GM12875 (cell line): ENCODE data around the gene NFIX.

Experiments used
- H3K4me3 ChIP-seq: one replicate; pipeline ENCODE4 v1.5.1; 2011; ENCODE audit warnings: low read depth, low read length, control low read depth
- TF ChIP-seq, protein P1 (sequence below): IDR thresholded peaks from 2 replicates; pipeline ENCODE4 v1.5.1; 2011; ENCODE audit warnings: low read depth, mild to moderate bottlenecking, control low read depth, inconsistent platforms, low read length, moderate library complexity, borderline replicate concordance; ENCODE audit not compliant: insufficient read depth

The NFIX gene

DNA sequence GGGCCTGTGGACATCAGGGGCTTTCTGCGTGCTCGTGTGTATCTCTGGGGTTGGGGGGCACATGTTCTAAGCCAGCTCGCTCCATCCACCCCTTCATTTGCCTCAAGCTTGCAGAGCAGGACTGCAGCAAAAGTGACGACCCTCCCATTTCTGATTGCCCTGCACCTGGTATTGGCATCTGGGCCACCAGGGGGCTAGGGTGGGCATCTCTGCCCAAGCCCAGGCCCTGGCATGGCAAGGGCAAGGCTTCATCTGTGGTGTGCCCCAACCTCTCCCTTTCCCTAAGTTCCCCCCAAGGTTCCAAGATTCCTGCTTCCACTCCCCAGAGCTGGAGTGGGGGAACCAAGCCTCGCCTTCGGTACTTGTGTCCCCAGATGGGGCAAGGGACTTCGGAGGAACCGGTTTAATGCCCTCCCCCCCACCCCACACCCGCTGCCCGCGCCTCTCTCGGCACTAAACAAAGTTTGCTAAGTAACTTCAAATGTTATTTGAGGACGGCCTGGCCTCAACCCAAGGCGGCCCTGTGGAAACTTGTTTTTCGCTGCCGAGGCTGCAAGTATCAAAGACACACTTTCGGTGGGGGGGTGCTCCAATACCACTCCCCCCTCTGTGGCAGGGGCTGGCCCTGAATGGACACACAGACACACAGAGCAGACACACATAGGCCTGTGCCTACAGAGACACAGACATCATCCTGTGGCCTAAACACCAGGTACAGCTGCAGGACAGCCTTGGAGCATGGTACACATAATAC, 12.2 kb downstream of the NFIX start:
- no peak overlapping the region for H3K4me3 ChIP-seq

DNA sequence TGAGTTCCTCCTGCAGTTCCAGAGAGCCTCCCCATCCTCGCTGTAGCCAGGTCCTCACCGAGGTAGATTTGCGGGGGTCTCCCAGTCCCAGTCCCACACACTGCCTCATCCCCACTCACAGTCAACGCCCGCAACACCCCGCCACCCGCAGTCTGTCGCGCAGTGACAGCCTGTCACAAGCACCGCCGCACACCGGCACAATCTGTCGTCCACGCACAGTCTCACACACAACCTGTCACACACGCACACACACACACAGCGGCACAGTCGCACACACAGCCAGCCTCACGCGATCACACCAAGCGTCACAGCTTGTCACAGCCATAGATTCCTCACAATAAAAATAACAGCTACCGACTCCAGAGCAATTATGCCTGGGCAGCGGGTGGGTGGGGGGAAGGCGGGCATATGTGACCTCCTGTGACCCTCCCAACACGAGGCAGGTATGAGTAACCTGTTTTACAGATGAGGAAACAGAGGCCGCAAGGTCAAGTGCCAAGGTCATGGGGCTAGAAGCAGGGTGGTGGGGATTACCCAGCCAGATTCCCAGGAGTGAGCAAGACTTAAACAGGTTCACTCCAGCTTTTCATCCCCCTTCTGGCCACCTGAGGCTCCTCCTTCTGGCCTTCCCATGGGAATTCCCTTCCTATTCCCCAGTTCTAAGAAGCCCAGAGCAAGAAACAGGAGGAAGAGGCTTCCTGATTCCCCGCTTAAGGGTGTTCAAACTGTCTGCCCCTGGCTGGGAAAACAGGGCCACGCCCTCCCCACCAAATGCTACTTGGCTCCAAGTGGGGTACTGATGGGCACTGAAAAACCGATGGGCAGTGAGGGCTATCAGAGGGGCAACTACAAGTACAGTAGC, 13.9 kb downstream of the NFIX start:
- H3K4me3 ChIP-seq = no peak overlapping the region
- TF ChIP-seq, protein P1, sequence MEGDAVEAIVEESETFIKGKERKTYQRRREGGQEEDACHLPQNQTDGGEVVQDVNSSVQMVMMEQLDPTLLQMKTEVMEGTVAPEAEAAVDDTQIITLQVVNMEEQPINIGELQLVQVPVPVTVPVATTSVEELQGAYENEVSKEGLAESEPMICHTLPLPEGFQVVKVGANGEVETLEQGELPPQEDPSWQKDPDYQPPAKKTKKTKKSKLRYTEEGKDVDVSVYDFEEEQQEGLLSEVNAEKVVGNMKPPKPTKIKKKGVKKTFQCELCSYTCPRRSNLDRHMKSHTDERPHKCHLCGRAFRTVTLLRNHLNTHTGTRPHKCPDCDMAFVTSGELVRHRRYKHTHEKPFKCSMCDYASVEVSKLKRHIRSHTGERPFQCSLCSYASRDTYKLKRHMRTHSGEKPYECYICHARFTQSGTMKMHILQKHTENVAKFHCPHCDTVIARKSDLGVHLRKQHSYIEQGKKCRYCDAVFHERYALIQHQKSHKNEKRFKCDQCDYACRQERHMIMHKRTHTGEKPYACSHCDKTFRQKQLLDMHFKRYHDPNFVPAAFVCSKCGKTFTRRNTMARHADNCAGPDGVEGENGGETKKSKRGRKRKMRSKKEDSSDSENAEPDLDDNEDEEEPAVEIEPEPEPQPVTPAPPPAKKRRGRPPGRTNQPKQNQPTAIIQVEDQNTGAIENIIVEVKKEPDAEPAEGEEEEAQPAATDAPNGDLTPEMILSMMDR = no peak

More for the DNA sequence above, 12.2 kb downstream of the NFIX start:
- TF ChIP-seq, protein P1 = no peak

DNA sequence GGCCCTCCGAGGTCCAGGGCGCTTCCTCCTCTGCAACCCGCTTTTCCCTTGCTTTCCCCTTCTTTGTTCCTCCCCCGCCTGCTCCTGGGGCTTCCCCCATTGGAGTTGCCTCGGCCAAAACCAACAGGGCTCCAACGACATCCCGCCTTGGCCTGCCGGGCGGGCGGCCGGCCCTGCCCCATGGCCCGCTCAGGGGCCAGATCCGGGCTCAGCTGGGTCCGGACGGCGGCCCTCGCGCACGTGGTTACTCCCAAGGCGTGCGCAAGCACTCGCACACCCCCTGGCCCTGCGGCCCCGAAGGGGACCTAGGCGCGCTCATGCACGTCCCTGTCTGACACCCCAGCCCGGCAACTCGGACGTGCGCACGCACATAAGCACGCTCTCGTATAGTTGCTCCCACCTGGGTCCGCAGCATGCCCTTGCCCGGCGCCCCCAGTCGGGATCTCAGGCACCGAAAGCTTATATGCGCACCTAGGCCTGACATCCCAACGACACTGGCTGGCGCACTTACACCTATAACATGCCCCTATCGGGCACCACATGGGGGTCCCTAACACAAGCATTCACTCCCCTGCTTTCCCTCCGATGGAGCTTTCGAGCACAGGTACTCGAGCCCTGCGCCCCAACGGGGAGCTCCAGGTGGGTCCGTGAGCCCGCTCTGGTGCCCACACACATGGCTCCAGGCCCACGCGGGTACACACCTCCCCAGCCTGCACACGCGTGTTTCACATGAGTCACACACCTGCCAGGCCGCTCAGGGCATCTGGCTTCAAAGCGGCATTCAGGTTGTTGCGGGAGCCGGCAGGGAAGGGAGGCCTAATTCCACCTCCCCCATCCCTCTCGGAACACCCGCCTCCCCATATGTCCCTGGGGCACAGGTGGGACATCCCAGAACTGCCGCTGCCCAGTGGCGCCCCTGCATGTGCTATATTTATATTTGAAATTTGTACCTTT, 15.0 kb downstream of the NFIX start:
- TF ChIP-seq, protein P1 = no peak
- no peak overlapping the region for H3K4me3 ChIP-seq

DNA sequence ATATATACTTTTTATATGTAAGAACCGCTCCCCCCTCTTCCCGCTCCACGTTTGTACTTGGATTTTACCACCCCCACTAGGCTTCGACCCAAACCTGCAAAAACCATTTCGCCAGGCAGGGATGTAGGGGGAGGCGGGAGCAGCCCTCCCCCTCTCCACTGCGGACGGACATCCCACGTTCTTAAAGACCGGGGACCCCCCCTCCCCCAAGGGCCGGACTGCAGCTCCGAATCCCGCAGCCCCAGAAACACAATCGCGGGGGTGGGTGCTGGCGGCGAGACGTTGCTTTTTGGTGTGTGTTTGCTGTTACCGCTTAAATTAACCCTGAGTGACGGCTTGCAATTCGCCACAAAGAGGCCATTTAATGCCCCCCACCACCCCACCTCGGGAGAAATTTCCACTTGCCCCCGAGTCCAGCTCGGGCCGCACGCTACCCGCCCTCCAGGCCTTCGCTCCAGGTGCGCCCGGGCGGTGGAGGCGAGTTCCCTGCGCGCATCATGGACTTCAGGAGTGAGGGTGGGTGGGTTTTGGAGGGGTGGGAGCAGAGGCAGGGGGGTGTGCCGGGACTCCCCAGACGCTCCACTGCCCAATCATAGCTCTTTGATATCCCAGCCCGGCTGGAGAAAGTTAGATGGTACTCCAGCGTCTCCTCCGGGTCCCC, 15.8 kb downstream of the NFIX start:
- H3K4me3 ChIP-seq = no peak overlapping the region
- TF ChIP-seq, protein P1 = no peak

DNA sequence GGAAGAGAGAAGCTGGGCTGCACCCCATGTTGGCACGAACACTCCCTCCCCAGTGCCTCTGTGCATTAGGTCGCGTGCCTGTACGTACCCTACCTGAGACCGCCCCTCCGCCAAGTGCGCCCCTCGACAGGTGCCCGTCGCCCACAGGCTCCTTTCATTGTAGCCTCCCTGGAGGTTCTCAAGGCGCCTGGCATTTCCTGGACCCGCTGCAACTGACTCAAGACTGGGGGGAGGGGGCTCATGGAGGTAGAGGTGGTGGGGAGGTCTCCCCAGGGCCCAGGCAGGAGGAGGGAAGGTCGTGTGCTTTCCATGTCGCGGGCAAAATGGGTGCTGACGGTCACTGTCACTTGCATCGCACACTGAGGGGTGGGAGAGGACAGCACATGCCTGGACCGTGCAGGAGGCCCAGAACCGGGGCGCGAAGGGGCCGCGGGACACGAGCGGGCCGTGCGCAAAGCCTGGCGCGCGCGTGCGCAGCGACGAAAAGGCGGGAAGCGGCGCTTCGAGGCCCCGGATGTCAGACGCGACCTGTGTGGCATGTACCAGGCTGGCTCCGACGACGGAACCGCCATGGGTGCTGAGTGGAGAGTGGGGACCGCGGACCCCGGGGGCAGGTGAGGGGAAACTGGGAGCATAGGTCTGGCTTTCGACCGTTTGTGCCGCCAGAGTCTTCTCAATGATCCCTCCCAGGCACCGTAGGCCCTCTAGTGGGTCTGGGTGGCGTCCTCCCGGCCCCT, 16.5 kb downstream of the NFIX start:
- TF ChIP-seq, protein P1 = no peak
- H3K4me3 ChIP-seq = no peak overlapping the region

DNA sequence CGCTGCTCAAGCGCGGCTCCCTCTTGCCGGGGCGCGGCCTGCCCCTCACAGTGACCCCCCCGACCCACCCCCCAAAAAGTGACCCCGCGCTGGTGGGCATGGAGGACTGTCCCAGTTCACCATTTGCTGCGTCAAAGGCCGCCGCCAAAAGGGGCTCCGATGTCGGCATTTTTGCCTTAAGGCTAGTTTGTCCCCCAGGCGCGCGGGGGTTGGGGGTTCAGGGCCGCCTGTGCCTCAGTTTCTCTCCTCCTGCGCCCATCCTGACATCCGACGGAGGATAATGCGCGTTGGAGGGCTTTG, 17.1 kb downstream of the NFIX start:
- TF ChIP-seq, protein P1 = no peak
- H3K4me3 ChIP-seq = no peak overlapping the region
